Measurements from ENCODE around the gene GNG13.
"Not testable (repeated sequence)": the region's sequence is repeated elsewhere in the genome, so short reads cannot be mapped to it uniquely, and the experiment has no call there.

The GNG13 gene

GRCh38 chr16:776824-777223 lies 23.7 kb downstream of the GNG13 start:
- DNase-seq: no peak

- DNase-seq: not testable (repeated sequence)
Measured at GRCh38 chr16:776298-776697, 24.2 kb downstream of the GNG13 start.

- DNase-seq: no peak
Measured at GRCh38 chr16:775236-775796, 25.2 kb downstream of the GNG13 start.

- DNase-seq: no peak
Measured at GRCh38 chr16:774086-775001, 26.2 kb downstream of the GNG13 start.

- DNase-seq: no peak
Measured at GRCh38 chr16:772959-773358, 27.6 kb downstream of the GNG13 start.

- no peak for DNase-seq
Measured at GRCh38 chr16:770411-770810, 30.1 kb downstream of the GNG13 start.

- DNase-seq: no peak
Measured at GRCh38 chr16:769934-770333, 30.6 kb downstream of the GNG13 start.

GRCh38 chr16:769184-769784 lies 31.2 kb downstream of the GNG13 start:
- no peak for DNase-seq

- no peak for DNase-seq
Measured at GRCh38 chr16:768428-768827, 32.1 kb downstream of the GNG13 start.

- no peak for DNase-seq
Measured at GRCh38 chr16:767743-768235, 32.7 kb downstream of the GNG13 start.

- peak in 1 of 5 donors; percentile 11 for DNase-seq
Measured at GRCh38 chr16:766820-767640, 33.5 kb downstream of the GNG13 start.

- DNase-seq: no peak
Measured at GRCh38 chr16:766008-766819, 34.3 kb downstream of the GNG13 start.

GRCh38 chr16:765488-765865 lies 35.1 kb downstream of the GNG13 start:
- DNase-seq: no peak

- no peak for DNase-seq
Measured at GRCh38 chr16:764848-765487, 35.6 kb downstream of the GNG13 start.

- DNase-seq: peak in 1 of 5 donors; percentile 11
Measured at GRCh38 chr16:764184-764750, 36.3 kb downstream of the GNG13 start.

GRCh38 chr16:763369-764183 lies 37.0 kb downstream of the GNG13 start:
- no peak for DNase-seq

GRCh38 chr16:762595-763268 lies 37.8 kb downstream of the GNG13 start:
- DNase-seq: no peak

- DNase-seq: peak in 1 of 5 donors; percentile 11
Measured at GRCh38 chr16:761625-762513, 38.7 kb downstream of the GNG13 start.
